ENCODE results near the gene GRM8.

The GRM8 gene

GRCh38 chr7:127034186-127034806 is 218.4 kb downstream of the GRM8 start:
- no peak for DNase-seq

DNA sequence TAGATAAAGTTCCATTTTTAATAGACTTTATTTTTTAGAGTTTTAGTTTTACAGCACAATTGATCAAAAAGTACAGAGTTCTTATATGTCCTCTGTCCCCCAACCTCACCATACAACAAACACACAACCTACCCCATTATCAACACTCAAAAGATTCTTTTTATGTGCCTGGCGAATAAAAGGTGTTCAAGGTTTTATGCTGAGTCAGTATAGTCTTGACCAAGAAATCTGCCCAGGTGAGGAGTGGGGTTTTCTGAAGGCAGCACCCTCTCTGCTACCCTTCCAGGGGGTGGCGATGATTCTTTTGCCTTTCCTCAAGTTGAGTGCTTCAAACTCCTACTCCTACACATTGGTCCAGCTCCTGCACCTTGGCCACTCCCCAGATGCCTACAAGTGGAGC is 222.9 kb downstream of the GRM8 start:
- DNase-seq, result no peak

- DNase-seq, result no peak
Observed at GRCh38 chr7:127021857-127022256, 230.9 kb downstream of the GRM8 start.

- no peak for DNase-seq
Observed at GRCh38 chr7:127021019-127021738, 231.6 kb downstream of the GRM8 start.

- DNase-seq, result no peak
Observed at GRCh38 chr7:127018889-127019288, 233.9 kb downstream of the GRM8 start.

DNA sequence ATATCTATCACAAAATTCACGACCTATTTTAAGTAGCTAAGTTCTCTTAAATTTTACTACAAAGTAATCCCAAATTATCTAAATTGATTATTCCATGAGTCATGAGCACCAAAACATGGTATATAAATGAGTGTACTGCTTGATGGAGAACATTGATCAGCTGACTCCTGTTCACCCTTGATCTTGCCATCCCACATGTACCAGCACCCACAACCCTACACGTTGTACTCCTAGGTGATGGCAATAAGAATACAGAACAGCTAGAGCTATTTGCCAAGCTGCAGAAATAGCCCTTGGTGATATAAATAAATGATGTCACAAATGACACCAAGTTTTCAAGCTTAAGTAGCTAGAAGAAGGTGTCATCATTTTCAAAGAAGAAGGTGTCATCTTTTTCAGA is 235.5 kb downstream of the GRM8 start:
- DNase-seq, result no peak

- DNase-seq, result no peak
Observed at GRCh38 chr7:127000725-127001124, 252.0 kb downstream of the GRM8 start.

GRCh38 chr7:126996659-126997058 is 256.1 kb downstream of the GRM8 start:
- DNase-seq, result no peak

DNA sequence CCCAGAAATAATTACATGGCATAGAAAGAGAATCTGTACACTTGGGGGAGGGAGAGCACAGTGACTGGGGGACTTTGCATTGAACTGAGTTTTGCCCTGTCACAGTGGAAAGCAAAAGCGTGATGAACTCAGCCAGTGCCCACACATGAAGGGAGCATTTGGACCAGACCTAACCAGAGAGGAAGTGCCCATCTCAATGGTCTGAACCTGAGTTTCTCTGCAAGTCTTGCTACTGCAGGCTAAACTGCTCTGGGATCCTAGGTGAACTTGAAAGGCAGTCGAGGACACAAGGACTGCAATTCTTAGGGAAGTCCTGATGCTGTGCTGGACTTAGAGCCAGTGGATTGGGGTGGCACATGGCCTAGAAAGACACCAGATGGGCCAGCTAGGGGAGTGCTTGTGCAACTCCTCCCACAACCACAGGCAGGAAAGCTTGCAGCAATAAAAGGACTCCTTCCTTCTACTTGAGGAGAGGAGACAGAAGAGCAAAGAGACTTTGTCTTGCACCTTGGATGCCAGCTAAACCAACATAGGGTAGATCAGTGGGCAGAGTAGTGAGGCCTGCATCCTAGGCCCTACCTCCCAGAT is 259.0 kb downstream of the GRM8 start:
- no peak for DNase-seq

DNA sequence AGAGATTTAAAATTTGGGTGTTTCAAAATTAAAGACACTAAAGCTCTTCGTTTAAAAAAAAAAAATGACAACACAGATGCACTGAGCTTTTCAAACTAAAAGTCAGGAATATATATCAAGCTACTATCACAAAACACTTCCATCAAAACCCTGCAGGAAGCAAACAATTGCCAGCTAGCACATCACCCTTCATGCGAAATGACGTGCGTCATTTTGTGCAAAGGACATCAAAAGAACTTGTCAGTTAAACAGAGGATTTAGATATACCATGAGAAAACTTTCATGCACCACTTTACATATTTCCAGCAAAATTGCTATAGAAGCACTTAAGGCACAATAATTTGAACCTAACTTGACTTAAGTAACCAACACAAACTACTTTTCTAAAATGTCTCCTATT is 264.7 kb downstream of the GRM8 start:
- no peak for DNase-seq

DNA sequence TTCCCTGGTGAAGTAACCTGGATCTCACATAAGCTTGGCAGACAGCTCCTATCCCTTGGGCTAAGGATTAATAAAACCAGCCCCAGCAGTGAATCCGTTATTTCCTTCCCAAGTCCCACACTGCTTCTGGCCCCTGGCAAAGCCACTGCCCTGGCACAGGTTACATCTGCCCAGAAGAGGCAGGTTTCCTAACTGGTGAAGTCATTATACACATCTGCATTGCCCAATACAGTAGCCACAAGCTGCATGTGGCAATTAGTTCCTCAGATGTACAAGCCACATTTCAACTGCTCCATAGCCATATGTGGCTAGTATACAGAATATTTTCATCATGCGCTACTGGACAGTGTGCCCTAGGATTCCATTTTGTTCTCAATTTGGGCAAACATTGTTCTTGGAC is 273.0 kb downstream of the GRM8 start:
- no peak for DNase-seq

GRCh38 chr7:126978865-126979264 is 273.9 kb downstream of the GRM8 start:
- no peak for DNase-seq

GRCh38 chr7:126973066-126973465 is 279.7 kb downstream of the GRM8 start:
- DNase-seq, result no peak

- DNase-seq, result no peak
Observed at GRCh38 chr7:126972571-126972970, 280.2 kb downstream of the GRM8 start.

- DNase-seq, result no peak
Observed at GRCh38 chr7:126959649-126960048, 293.1 kb downstream of the GRM8 start.

- no peak for DNase-seq
Observed at GRCh38 chr7:126958367-126958766, 294.4 kb downstream of the GRM8 start.

DNA sequence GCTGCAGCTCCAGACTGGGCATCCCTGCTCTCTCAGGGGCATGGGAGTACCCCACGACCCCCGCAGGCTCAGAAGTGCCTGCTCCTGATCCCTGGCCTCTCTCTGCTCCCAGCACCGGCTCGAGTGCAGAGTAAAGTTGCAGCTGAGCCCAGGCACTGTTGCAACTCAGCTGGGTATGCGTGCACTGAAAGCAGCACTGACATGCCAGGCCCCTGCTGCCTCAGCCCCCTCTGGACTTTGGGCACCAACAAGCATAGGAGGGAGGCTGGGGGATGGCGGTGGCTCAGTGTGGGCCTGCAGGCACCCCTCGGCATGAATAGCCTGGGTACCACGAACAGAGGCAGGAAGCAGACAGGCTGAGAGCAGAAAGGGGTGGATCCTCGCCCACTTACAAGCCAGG is 295.3 kb downstream of the GRM8 start:
- no peak for DNase-seq

DNA sequence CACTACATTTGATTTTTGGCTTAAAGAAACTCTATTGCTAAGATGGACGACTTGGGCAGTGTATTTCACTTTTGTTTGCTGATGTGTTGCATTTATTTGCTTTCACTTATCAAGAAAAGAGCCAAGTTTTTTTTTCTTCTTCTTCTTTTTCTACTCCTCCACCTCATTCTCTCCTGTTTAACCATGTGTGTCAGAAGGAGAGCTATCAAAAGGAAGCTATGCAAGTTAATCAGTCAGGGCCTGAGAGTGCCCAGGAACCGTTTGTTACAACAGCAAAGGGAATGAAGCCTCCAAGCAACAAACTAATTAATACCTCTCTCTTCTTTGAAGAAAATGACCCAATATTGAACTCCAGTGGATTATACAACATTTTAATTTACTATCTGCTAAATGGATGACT is 299.3 kb downstream of the GRM8 start:
- no peak for DNase-seq

GRCh38 chr7:126948664-126949063 is 304.1 kb downstream of the GRM8 start:
- no peak for DNase-seq

- DNase-seq, result no peak
Observed at GRCh38 chr7:126940723-126941307, 311.9 kb downstream of the GRM8 start.

GRCh38 chr7:126937171-126937570 is 315.6 kb downstream of the GRM8 start:
- no peak for DNase-seq

- no peak for DNase-seq
Observed at GRCh38 chr7:126931581-126931980, 321.2 kb downstream of the GRM8 start.

DNA sequence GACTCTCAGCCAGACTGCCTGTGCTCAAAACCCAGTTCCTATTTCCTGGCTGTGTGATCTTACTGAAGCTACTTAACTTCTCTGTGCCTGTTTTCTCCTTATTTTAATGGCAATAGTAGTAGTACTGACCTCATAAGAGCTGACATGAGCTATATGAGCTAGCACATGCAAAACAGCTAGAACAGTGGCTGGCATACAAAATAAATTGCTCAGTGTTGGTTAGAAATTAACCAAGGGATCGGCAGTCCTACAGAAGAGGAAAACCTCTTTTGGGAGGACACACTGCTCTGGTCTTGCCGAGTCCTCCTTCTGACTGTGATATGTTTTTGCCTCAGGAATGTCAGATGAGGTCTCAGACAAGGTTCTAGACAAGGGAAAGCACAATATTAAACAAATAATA is 322.6 kb downstream of the GRM8 start:
- DNase-seq, result no peak

Data from nucleus accumbens (tissue), 56 donors.